ENCODE results near the gene SUGCT. TPM values are rescaled to one million over a fixed set of nuclear protein-coding genes. Genes with fewer than 3 reads are reported as not detected.

The SUGCT gene
- total RNA-seq, 4 donors from 2014 or later, result 7.8 to 15.0 (median 12.8) TPM

DNA sequence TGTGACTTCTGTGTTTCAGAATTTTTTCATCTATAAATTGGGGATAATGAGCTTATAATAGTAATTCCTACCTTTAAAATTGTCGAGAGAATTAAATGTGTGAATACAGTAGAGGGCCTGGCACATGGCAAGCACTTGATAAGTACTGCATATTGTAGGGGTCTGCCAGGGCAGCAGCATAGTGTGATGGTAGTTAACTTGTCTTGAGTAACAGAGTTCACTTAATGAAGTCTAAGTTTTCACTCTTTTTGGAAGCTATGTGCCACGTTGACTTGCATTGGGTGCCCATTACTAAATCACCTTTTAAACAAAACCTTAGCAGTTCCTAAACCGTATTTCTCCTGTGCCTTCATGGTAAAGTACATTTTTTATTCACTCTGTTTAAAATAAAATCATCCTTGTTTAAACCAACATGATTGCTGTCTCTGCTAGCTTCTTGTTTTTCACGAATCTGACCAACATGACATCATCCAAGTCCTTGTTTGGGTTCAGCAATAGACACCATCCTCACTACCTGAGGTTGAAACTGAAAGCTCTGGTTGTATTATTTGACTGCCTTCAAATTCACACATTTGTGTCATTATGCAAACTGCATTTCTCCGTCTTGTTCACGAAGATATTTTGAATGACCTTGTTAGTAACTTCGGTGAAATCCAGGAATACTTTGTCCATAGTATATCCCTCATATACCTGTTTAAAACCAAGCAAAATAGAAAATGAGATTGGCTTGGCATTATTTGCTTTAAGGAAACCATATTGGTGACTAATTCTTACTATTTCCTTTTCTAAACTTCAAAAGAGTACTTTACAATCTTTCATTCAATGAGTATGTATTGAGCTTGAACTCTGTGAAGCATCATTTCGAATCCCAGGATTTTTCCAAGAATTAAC lies 340.2 kb downstream of the SUGCT start:
- Histone ChIP-seq H3K4me1 (peaks cover 0 to 21% (median 9%) of the 10 kb centered on the region in 4 donors), H3K27ac (replicated peaks in 1 of 4) (no peak overlapping the region), H3K36me3 (no peaks in the 10 kb centered on the region), H3K27me3 (no peaks in the 10 kb centered on the region), H3K4me3 (no peak overlapping the region), H3K9me3 (no peaks in the 10 kb centered on the region)
- TF ChIP-seq, protein P1, sequence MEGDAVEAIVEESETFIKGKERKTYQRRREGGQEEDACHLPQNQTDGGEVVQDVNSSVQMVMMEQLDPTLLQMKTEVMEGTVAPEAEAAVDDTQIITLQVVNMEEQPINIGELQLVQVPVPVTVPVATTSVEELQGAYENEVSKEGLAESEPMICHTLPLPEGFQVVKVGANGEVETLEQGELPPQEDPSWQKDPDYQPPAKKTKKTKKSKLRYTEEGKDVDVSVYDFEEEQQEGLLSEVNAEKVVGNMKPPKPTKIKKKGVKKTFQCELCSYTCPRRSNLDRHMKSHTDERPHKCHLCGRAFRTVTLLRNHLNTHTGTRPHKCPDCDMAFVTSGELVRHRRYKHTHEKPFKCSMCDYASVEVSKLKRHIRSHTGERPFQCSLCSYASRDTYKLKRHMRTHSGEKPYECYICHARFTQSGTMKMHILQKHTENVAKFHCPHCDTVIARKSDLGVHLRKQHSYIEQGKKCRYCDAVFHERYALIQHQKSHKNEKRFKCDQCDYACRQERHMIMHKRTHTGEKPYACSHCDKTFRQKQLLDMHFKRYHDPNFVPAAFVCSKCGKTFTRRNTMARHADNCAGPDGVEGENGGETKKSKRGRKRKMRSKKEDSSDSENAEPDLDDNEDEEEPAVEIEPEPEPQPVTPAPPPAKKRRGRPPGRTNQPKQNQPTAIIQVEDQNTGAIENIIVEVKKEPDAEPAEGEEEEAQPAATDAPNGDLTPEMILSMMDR (IDR thresholded peaks at IDR 0.05), result no peak
- TF ChIP-seq POLR2AphosphoS5 (IDR thresholded peaks at IDR 0.05), result no peak
- TF ChIP-seq EP300 (IDR thresholded peaks at IDR 0.05), result no peak
- TF ChIP-seq POLR2A (IDR thresholded peaks at IDR 0.05; ENCODE audit: low read depth), result no peak
- no peak for DNase-seq (ENCODE audit: extremely low spot score)
- intact Hi-C loops (cut with DNase I), result no loop called here
- WGBS, result 79% methylated on average over 8 of the region's 8 CpGs

DNA sequence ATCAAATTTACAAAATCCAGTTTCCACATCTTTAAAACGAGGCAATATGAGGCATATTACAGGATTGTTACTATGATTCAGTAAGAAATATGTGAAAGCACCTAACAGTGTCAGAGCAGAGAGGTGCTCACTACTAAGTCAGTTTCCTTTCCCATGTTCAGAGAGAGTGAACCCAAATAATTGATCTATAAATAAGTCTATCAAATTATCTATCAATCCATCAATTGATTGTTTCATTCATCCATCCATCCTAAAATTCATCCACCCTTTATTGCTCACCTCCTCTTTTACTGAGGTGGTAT lies 340.8 kb downstream of the SUGCT start:
- no peak for DNase-seq (ENCODE audit: extremely low spot score)

DNA sequence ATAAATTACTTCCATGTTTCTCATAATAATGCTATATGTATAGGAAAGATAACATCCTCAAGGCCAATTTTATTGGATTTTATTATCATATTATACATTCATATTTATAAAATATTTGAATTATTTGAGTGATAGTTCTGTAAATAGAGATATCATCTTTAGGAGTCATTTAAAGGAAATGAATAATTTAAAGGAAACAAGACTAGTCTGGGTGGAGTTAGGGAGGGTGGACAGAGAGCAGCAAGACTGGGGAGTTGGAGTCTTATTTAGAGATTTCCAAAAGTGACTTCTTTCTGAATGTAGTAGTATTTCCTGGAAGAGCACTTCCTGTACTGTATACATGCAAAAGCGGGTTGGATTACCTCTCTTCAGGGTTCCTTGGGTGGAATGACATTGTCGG lies 342.3 kb downstream of the SUGCT start:
- intact Hi-C loops (cut with DNase I), result no loop called here
- no peaks in the 10 kb centered on the region for H3K9me3 ChIP-seq
- DNase-seq (ENCODE audit: extremely low spot score), result no peak
- TF ChIP-seq, protein P1 (IDR thresholded peaks at IDR 0.05), result no peak
- no peak for TF ChIP-seq POLR2AphosphoS5 (IDR thresholded peaks at IDR 0.05)
- no peak for TF ChIP-seq POLR2A (IDR thresholded peaks at IDR 0.05; ENCODE audit: low read depth)
- TF ChIP-seq EP300 (IDR thresholded peaks at IDR 0.05), result no peak
- no peak overlapping the region for H3K4me3 ChIP-seq
- H3K4me1 ChIP-seq, result peaks cover 0 to 10% (median 0%) of the 10 kb centered on the region in 4 donors
- no peaks in the 10 kb centered on the region for H3K27me3 ChIP-seq
- H3K36me3 ChIP-seq, result no peaks in the 10 kb centered on the region
- WGBS, result 94% methylated on average over 2 of the region's 2 CpGs
- H3K27ac ChIP-seq (replicated peaks in 1 of 4), result no peak overlapping the region

More for the DNA sequence above, 340.8 kb downstream of the SUGCT start:
- no peaks in the 10 kb centered on the region for H3K27me3 ChIP-seq
- H3K36me3 ChIP-seq, result no peaks in the 10 kb centered on the region
- H3K9me3 ChIP-seq, result no peaks in the 10 kb centered on the region
- intact Hi-C loops (cut with DNase I), result no loop called here
- 69% methylated on average over 1 of the region's 1 CpG for WGBS
- H3K4me1 ChIP-seq, result peaks cover 0 to 15% (median 3%) of the 10 kb centered on the region in 4 donors
- no peak overlapping the region for H3K4me3 ChIP-seq
- TF ChIP-seq POLR2A (IDR thresholded peaks at IDR 0.05; ENCODE audit: low read depth) (no peak), EP300 (IDR thresholded peaks at IDR 0.05) (no peak), POLR2AphosphoS5 (IDR thresholded peaks at IDR 0.05) (no peak)
- TF ChIP-seq, protein P1 (IDR thresholded peaks at IDR 0.05), result no peak
- H3K27ac ChIP-seq (replicated peaks in 1 of 4), result no peak overlapping the region

DNA sequence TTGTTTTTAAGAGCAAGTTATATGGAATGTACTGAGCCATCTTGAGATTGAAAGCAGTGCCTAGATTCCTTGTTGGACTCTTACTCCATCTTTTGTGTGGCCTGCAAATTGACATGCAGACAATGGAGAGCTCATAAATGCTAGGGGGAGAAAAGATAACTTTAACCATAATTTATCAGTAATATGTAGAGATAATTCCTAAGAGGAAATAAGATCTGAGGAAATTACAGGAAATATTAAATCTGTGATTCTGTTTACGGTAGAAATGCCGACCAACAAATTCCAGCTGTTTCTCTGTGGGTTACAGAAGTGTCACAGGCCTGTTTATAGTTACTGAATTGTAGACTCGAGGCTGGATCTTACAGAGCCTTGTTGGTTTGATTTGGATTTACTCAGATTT lies 348.0 kb downstream of the SUGCT start:
- WGBS, result 70% methylated on average over 3 of the region's 3 CpGs
- no peaks in the 10 kb centered on the region for H3K27me3 ChIP-seq
- H3K27ac ChIP-seq (replicated peaks in 1 of 4), result no peak overlapping the region
- no peaks in the 10 kb centered on the region for H3K36me3 ChIP-seq
- DNase-seq (ENCODE audit: extremely low spot score), result no peak
- TF ChIP-seq EP300 (IDR thresholded peaks at IDR 0.05), result no peak
- TF ChIP-seq, protein P1 (IDR thresholded peaks at IDR 0.05), result no peak
- no peak for TF ChIP-seq POLR2AphosphoS5 (IDR thresholded peaks at IDR 0.05)
- TF ChIP-seq POLR2A (IDR thresholded peaks at IDR 0.05; ENCODE audit: low read depth), result no peak
- H3K4me3 ChIP-seq, result no peak overlapping the region
- H3K9me3 ChIP-seq, result no peaks in the 10 kb centered on the region
- H3K4me1 ChIP-seq, result no peaks in the 10 kb centered on the region
- intact Hi-C loops (cut with DNase I), result no loop called here

Measured in esophagus muscularis mucosa (tissue), 4 donors.